ENCODE results near the gene SRP68. TPM values are rescaled to one million over a fixed set of nuclear protein-coding genes. Genes with fewer than 3 reads are reported as not detected.

Gene SRP68
- total and polyA plus RNA-seq, 4 donors, result 17.7 to 36.7 (median 28.7) TPM

DNA sequence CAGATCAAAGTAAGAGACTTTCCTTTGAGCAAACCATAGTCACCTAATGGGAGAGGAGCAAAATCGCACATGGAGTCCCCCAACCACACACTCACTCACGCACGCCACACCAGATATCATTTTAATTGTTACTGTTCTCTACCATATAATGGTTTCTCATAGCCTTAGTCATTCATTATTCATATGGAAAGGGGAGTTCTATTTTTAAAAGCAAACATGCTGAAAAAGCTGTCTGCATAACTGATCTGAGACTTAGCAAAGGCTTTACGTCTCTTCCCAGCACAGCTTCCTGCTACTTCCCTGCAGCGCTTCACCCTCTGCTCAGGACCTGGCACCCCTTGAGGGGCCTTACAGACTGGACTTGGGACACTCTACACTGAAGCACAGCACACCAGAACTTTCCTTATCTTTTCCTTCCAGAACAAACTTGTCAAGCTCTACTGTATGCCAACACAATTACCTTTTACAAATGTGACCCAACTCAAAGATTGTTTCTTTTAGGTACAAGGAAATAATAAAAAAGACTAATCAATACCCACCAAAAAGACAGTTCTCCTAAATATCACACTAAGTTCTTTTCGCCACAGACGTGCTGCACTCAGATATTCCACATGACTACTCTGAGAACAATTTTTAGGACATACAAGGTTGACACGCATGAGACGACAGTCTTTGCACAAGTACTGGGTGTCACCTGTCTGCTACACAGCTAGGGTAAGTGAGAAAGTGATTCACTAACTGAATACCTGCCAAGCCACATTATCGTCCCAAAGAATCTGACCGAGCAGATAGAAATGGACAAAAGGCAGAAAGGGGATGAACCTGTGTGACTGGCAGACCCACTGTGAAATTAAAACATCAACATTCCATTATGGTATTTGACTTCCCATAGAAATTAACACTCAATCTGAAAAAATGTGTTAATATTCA lies 21.5 kb downstream of the SRP68 start:
- no peak for DNase-seq (ENCODE audit: low spot score)
- Histone ChIP-seq H3K9ac (ENCODE audit: low read depth in 1 of 2, low read length in 2 of 2) (no peak overlapping the region), H3K4me3 (ENCODE audit: low read depth in 1 of 3, low read length in 3 of 3) (no peak overlapping the region), H3K27me3 (ENCODE audit: control insufficient read depth in 4 of 4, insufficient read depth in 4 of 4, low read length in 3 of 4) (no peaks in the 10 kb centered on the region), H3K36me3 (ENCODE audit: control insufficient read depth in 4 of 4, insufficient read depth in 3 of 4, low read depth in 1 of 4, low read length in 3 of 4) (peaks cover 19 to 76% (median 52%) of the 10 kb centered on the region in 4 donors), H3K9me3 (ENCODE audit: control insufficient read depth in 4 of 4, low read length in 3 of 4) (no peaks in the 10 kb centered on the region), H3K4me1 (ENCODE audit: control insufficient read depth in 4 of 4, insufficient read depth in 4 of 4, low read length in 3 of 4) (no peaks in the 10 kb centered on the region), H3K27ac (ENCODE audit: low read depth in 1 of 2, low read length in 2 of 2) (no peak overlapping the region)
- WGBS, result 93% methylated on average over 11 of the region's 11 CpGs
- TF ChIP-seq EGR1 (IDR thresholded peaks at IDR 0.05; ENCODE audit: low read depth in 2 of 2), result no peak
- no peak for TF ChIP-seq HNF4G (IDR thresholded peaks at IDR 0.05)
- TF ChIP-seq GABPA (IDR thresholded peaks at IDR 0.05 in 1 of 2, conservative IDR thresholded peaks at IDR 0.05 in 1 of 2), result no peak
- TF ChIP-seq, protein P1, sequence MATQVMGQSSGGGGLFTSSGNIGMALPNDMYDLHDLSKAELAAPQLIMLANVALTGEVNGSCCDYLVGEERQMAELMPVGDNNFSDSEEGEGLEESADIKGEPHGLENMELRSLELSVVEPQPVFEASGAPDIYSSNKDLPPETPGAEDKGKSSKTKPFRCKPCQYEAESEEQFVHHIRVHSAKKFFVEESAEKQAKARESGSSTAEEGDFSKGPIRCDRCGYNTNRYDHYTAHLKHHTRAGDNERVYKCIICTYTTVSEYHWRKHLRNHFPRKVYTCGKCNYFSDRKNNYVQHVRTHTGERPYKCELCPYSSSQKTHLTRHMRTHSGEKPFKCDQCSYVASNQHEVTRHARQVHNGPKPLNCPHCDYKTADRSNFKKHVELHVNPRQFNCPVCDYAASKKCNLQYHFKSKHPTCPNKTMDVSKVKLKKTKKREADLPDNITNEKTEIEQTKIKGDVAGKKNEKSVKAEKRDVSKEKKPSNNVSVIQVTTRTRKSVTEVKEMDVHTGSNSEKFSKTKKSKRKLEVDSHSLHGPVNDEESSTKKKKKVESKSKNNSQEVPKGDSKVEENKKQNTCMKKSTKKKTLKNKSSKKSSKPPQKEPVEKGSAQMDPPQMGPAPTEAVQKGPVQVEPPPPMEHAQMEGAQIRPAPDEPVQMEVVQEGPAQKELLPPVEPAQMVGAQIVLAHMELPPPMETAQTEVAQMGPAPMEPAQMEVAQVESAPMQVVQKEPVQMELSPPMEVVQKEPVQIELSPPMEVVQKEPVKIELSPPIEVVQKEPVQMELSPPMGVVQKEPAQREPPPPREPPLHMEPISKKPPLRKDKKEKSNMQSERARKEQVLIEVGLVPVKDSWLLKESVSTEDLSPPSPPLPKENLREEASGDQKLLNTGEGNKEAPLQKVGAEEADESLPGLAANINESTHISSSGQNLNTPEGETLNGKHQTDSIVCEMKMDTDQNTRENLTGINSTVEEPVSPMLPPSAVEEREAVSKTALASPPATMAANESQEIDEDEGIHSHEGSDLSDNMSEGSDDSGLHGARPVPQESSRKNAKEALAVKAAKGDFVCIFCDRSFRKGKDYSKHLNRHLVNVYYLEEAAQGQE (IDR thresholded peaks at IDR 0.05), result no peak
- no peak for TF ChIP-seq NR2F2 (IDR thresholded peaks at IDR 0.05)
- TF ChIP-seq HNF4A (conservative IDR thresholded peaks at IDR 0.05), result no peak
- no peak for TF ChIP-seq JUND (IDR thresholded peaks at IDR 0.05)
- TF ChIP-seq, protein P2, sequence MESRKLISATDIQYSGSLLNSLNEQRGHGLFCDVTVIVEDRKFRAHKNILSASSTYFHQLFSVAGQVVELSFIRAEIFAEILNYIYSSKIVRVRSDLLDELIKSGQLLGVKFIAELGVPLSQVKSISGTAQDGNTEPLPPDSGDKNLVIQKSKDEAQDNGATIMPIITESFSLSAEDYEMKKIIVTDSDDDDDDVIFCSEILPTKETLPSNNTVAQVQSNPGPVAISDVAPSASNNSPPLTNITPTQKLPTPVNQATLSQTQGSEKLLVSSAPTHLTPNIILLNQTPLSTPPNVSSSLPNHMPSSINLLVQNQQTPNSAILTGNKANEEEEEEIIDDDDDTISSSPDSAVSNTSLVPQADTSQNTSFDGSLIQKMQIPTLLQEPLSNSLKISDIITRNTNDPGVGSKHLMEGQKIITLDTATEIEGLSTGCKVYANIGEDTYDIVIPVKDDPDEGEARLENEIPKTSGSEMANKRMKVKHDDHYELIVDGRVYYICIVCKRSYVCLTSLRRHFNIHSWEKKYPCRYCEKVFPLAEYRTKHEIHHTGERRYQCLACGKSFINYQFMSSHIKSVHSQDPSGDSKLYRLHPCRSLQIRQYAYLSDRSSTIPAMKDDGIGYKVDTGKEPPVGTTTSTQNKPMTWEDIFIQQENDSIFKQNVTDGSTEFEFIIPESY (IDR thresholded peaks at IDR 0.05), result no peak
- TF ChIP-seq RAD21 (IDR thresholded peaks at IDR 0.05), result no peak
- no peak for TF ChIP-seq RXRA (IDR thresholded peaks at IDR 0.05)
- TF ChIP-seq YY1 (IDR thresholded peaks at IDR 0.05), result no peak
- no peak for TF ChIP-seq SP1 (IDR thresholded peaks at IDR 0.05)
- no peak for TF ChIP-seq FOXA2 (IDR thresholded peaks at IDR 0.05)
- TF ChIP-seq, protein P3, sequence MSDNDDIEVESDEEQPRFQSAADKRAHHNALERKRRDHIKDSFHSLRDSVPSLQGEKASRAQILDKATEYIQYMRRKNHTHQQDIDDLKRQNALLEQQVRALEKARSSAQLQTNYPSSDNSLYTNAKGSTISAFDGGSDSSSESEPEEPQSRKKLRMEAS (IDR thresholded peaks at IDR 0.05), result no peak
- no peak for TF ChIP-seq FOXA1 (IDR thresholded peaks at IDR 0.05)
- TF ChIP-seq, protein P4, sequence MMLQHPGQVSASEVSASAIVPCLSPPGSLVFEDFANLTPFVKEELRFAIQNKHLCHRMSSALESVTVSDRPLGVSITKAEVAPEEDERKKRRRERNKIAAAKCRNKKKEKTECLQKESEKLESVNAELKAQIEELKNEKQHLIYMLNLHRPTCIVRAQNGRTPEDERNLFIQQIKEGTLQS (IDR thresholded peaks at IDR 0.05), result no peak
- TF ChIP-seq TAF1 (conservative IDR thresholded peaks at IDR 0.05), result no peak
- TF ChIP-seq, protein P5, sequence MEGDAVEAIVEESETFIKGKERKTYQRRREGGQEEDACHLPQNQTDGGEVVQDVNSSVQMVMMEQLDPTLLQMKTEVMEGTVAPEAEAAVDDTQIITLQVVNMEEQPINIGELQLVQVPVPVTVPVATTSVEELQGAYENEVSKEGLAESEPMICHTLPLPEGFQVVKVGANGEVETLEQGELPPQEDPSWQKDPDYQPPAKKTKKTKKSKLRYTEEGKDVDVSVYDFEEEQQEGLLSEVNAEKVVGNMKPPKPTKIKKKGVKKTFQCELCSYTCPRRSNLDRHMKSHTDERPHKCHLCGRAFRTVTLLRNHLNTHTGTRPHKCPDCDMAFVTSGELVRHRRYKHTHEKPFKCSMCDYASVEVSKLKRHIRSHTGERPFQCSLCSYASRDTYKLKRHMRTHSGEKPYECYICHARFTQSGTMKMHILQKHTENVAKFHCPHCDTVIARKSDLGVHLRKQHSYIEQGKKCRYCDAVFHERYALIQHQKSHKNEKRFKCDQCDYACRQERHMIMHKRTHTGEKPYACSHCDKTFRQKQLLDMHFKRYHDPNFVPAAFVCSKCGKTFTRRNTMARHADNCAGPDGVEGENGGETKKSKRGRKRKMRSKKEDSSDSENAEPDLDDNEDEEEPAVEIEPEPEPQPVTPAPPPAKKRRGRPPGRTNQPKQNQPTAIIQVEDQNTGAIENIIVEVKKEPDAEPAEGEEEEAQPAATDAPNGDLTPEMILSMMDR (IDR thresholded peaks at IDR 0.05; ENCODE audit: low read depth, low read length, missing input control), result no peak
